ENCODE results near the gene DOC2B. TPM values are rescaled to one million over a fixed set of nuclear protein-coding genes. Genes with fewer than 3 reads are reported as not detected.

The DOC2B gene
- total and polyA plus RNA-seq, 2 experiments from 2014 or later, result 0.42 to 3.8 TPM

DNA sequence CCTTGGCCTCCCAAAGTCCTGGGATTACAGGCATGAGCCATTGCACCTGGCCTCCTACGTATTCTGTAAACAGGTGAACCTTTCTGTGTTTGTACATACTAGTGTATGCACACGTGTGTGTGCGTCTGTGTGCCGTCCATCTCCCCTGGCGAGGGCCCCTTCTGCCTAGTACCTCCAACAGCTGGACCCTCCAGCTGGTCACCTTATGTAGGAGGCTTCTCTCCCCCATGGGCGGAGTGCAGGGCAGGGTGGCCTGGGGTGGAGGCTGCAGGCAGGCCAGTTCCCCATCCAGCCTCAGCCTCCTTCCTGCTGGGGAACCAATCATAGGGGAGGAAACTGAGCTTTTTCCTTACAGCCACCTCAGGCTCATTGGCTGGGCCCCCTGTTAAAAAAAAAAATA, 24.4 kb upstream of the DOC2B start (continued):
- TF ChIP-seq, protein P1, sequence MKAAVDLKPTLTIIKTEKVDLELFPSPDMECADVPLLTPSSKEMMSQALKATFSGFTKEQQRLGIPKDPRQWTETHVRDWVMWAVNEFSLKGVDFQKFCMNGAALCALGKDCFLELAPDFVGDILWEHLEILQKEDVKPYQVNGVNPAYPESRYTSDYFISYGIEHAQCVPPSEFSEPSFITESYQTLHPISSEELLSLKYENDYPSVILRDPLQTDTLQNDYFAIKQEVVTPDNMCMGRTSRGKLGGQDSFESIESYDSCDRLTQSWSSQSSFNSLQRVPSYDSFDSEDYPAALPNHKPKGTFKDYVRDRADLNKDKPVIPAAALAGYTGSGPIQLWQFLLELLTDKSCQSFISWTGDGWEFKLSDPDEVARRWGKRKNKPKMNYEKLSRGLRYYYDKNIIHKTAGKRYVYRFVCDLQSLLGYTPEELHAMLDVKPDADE (IDR thresholded peaks at IDR 0.05), result no peak

DNA sequence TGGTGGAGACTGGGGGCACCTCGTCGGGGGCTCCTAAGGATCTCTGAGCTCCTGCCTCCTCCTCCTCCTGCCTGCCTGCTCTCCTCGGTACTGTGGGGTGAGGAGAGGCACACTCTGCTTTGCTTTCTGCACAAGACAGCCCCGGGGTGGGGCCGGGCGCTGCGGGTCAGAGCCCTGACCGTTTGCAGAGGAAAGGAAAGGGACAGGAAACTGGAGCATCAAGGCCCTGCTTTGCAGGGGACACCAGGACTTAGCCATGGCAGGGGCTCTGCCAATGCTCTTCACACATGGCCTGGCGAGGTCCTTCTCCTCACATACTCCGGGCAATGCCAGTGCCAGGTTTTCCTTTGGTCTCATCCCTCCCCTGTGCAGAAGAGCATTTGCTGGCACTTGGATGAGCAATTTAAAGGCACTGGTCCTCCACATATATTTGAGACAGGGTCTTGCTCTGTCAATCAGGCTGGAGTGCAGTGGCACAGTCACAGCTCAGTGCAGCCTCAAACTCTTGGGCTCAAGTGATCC, 23.8 kb upstream of the DOC2B start:
- Histone ChIP-seq H3K27ac (ENCODE audit: low read depth) (no peak overlapping the region), H3K4me2 (no peak overlapping the region)
- DNase-seq (ENCODE audit: low spot score), result no peak

More for the DNA sequence above, 23.8 kb upstream of the DOC2B start:
- Mint-ChIP-seq H3K9me3 (peaks cover 17% of the 10 kb centered on the region), H3K36me3 (ENCODE audit: low read depth) (peaks cover 16% of the 10 kb centered on the region), H3K27me3 (ENCODE audit: insufficient read depth, low read depth, poor library complexity) (peaks cover 6% of the 10 kb centered on the region), H3K4me3 (no peak overlapping the region), H3K4me1 (peaks cover 14% of the 10 kb centered on the region), H3K27ac (no peak overlapping the region)
- ATAC-seq, result no peak
- no peaks in the 10 kb centered on the region for H3K4me1 ChIP-seq (ENCODE audit: insufficient read depth)
- no peak overlapping the region for H2AFZ ChIP-seq
- no peaks in the 10 kb centered on the region for H3K27me3 ChIP-seq (ENCODE audit: insufficient read depth)
- no peak overlapping the region for H3K4me3 ChIP-seq
- no peak for TF ChIP-seq ZNF114 (CRISPR knock-in tag; IDR thresholded peaks at IDR 0.05)
- TF ChIP-seq, protein P2, sequence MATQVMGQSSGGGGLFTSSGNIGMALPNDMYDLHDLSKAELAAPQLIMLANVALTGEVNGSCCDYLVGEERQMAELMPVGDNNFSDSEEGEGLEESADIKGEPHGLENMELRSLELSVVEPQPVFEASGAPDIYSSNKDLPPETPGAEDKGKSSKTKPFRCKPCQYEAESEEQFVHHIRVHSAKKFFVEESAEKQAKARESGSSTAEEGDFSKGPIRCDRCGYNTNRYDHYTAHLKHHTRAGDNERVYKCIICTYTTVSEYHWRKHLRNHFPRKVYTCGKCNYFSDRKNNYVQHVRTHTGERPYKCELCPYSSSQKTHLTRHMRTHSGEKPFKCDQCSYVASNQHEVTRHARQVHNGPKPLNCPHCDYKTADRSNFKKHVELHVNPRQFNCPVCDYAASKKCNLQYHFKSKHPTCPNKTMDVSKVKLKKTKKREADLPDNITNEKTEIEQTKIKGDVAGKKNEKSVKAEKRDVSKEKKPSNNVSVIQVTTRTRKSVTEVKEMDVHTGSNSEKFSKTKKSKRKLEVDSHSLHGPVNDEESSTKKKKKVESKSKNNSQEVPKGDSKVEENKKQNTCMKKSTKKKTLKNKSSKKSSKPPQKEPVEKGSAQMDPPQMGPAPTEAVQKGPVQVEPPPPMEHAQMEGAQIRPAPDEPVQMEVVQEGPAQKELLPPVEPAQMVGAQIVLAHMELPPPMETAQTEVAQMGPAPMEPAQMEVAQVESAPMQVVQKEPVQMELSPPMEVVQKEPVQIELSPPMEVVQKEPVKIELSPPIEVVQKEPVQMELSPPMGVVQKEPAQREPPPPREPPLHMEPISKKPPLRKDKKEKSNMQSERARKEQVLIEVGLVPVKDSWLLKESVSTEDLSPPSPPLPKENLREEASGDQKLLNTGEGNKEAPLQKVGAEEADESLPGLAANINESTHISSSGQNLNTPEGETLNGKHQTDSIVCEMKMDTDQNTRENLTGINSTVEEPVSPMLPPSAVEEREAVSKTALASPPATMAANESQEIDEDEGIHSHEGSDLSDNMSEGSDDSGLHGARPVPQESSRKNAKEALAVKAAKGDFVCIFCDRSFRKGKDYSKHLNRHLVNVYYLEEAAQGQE (IDR thresholded peaks at IDR 0.05; ENCODE audit: unreplicated experiment), result no peak
- TF ChIP-seq, protein P3, sequence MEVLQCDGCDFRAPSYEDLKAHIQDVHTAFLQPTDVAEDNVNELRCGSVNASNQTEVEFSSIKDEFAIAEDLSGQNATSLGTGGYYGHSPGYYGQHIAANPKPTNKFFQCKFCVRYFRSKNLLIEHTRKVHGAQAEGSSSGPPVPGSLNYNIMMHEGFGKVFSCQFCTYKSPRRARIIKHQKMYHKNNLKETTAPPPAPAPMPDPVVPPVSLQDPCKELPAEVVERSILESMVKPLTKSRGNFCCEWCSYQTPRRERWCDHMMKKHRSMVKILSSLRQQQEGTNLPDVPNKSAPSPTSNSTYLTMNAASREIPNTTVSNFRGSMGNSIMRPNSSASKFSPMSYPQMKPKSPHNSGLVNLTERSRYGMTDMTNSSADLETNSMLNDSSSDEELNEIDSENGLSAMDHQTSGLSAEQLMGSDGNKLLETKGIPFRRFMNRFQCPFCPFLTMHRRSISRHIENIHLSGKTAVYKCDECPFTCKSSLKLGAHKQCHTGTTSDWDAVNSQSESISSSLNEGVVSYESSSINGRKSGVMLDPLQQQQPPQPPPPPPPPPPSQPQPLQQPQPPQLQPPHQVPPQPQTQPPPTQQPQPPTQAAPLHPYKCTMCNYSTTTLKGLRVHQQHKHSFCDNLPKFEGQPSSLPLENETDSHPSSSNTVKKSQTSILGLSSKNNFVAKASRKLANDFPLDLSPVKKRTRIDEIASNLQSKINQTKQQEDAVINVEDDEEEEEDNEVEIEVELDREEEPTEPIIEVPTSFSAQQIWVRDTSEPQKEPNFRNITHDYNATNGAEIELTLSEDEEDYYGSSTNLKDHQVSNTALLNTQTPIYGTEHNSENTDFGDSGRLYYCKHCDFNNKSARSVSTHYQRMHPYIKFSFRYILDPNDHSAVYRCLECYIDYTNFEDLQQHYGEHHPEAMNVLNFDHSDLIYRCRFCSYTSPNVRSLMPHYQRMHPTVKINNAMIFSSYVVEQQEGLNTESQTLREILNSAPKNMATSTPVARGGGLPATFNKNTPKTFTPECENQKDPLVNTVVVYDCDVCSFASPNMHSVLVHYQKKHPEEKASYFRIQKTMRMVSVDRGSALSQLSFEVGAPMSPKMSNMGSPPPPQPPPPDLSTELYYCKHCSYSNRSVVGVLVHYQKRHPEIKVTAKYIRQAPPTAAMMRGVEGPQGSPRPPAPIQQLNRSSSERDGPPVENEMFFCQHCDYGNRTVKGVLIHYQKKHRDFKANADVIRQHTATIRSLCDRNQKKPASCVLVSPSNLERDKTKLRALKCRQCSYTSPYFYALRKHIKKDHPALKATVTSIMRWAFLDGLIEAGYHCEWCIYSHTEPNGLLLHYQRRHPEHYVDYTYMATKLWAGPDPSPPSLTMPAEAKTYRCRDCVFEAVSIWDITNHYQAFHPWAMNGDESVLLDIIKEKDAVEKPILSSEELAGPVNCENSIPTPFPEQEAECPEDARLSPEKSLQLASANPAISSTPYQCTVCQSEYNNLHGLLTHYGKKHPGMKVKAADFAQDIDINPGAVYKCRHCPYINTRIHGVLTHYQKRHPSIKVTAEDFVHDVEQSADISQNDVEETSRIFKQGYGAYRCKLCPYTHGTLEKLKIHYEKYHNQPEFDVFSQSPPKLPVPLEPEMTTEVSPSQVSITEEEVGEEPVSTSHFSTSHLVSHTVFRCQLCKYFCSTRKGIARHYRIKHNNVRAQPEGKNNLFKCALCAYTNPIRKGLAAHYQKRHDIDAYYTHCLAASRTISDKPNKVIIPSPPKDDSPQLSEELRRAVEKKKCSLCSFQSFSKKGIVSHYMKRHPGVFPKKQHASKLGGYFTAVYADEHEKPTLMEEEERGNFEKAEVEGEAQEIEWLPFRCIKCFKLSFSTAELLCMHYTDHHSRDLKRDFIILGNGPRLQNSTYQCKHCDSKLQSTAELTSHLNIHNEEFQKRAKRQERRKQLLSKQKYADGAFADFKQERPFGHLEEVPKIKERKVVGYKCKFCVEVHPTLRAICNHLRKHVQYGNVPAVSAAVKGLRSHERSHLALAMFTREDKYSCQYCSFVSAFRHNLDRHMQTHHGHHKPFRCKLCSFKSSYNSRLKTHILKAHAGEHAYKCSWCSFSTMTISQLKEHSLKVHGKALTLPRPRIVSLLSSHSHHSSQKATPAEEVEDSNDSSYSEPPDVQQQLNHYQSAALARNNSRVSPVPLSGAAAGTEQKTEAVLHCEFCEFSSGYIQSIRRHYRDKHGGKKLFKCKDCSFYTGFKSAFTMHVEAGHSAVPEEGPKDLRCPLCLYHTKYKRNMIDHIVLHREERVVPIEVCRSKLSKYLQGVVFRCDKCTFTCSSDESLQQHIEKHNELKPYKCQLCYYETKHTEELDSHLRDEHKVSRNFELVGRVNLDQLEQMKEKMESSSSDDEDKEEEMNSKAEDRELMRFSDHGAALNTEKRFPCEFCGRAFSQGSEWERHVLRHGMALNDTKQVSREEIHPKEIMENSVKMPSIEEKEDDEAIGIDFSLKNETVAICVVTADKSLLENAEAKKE (CRISPR knock-in tag; IDR thresholded peaks at IDR 0.05), result no peak
- H3K9me2 ChIP-seq (ENCODE audit: insufficient read depth), result no peaks in the 10 kb centered on the region
- H3F3A ChIP-seq (replicated peaks; ENCODE audit: low read depth), result no peaks in the 10 kb centered on the region
- no peaks in the 10 kb centered on the region for H3K79me2 ChIP-seq (replicated peaks; ENCODE audit: insufficient read depth)
- H3K36me3 ChIP-seq (ENCODE audit: insufficient read depth), result no peaks in the 10 kb centered on the region
- H4K20me1 ChIP-seq (replicated peaks; ENCODE audit: insufficient read depth), result no peaks in the 10 kb centered on the region

All from GM23338 (cell line).